Adipocyte (in vitro differentiated cells): ENCODE results near the gene TRIM29.

Source experiments
- DNase-seq: peaks from one replicate; pipeline ENCODE4 v3.0.0-alpha.2; 2015; ENCODE audit warnings: low read depth
- H3K27me3 ChIP-seq: replicated peaks from 2 replicates; pipeline ENCODE4 v1.7.0; 2013; ENCODE audit warnings: mild to moderate bottlenecking, low read length, moderate library complexity; ENCODE audit not compliant: control insufficient read depth, insufficient read depth
- H3K36me3 ChIP-seq: 2 replicates; pipeline ENCODE4 v1.7.0; 2013; ENCODE audit warnings: low read length, mild to moderate bottlenecking, moderate library complexity; ENCODE audit not compliant: control insufficient read depth, insufficient read depth, severe bottlenecking
- H3K4me1 ChIP-seq: 2 replicates; pipeline ENCODE4 v1.7.0; 2013; ENCODE audit warnings: mild to moderate bottlenecking, low read length, moderate library complexity; ENCODE audit not compliant: control insufficient read depth, insufficient read depth
- H3K4me3 ChIP-seq: 2 replicates; pipeline ENCODE4 v1.7.0; 2013; ENCODE audit warnings: mild to moderate bottlenecking, low read length, moderate library complexity
- H3K9ac ChIP-seq: 2 replicates; pipeline ENCODE4 v1.7.0; 2013; ENCODE audit warnings: mild to moderate bottlenecking, low read length, moderate library complexity
- H3K9me3 ChIP-seq: 2 replicates; pipeline ENCODE4 v1.7.0; 2013; ENCODE audit warnings: mild to moderate bottlenecking, low read length, moderate library complexity; ENCODE audit not compliant: control insufficient read depth

Gene TRIM29

DNA sequence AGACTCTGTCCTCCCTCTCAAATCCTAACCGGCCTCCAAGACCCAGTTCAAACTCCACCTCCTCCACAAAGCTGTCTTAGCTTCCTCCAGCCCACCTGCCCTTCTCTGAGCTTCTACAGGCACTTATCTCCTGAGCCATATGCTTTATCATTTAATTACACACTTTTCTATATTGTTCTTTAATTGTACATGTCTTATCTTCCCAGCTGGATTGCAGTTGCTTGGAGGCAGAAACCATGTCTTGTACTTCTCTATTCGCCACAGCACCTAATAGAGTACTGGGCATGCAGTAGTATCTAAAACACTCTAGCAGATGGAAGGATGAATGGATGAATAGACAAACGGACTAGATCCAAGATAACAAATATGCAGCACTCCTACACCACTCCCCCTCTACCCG lies 11.3 kb downstream of the TRIM29 start:
- Histone ChIP-seq H3K4me1 (peaks cover 25% of the 10 kb centered on the region), H3K4me3 (no peak overlapping the region), H3K9me3 (no peaks in the 10 kb centered on the region), H3K27me3 (peaks cover 5% of the 10 kb centered on the region), H3K36me3 (no peaks in the 10 kb centered on the region), H3K9ac (no peak overlapping the region)
- DNase-seq: no peak

DNA sequence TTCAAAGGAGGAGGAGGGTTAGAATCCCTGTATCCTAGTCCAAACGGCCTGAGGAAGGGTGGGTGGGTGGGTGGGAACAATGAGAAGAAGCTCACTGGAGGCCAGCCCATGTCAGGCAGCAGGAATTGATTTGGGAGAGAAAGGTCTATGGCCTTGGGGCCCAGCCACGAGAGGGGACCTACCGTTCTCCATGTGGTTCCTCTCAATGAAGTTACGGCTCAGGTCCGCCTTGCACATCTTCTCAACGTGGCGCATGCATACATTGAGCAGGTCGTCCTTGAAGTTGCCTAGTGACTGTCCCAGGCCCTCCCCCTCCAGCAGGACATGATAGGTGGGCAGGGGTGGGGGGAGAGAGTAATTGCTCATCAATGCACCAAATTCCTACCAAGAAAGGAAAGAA lies 12.4 kb downstream of the TRIM29 start:
- no peak for DNase-seq
- Histone ChIP-seq H3K9ac (no peak overlapping the region), H3K4me3 (no peak overlapping the region), H3K9me3 (peaks cover 6% of the 10 kb centered on the region), H3K27me3 (peaks cover 4% of the 10 kb centered on the region), H3K36me3 (no peaks in the 10 kb centered on the region), H3K4me1 (peaks cover 25% of the 10 kb centered on the region)

DNA sequence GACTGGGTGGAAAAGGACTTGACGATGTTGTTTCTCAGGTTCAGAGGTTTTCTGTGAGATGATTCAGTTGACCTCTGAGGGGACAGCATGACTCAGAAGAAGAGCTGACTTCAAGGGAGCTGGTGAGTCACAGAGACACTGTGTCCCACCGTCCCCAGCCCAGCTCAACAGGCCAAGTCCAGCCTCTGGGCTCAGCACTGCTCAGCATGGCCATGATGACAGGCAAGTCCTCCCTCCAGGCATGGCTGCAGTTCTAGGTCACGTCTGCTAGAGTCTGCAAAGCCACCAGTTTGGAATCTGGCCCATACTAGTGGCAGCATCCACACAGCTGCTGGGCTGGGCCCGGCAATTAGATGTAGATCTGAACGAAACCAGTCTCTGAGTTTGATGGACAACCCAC lies 12.9 kb downstream of the TRIM29 start:
- H3K4me3 ChIP-seq: no peak overlapping the region

DNA sequence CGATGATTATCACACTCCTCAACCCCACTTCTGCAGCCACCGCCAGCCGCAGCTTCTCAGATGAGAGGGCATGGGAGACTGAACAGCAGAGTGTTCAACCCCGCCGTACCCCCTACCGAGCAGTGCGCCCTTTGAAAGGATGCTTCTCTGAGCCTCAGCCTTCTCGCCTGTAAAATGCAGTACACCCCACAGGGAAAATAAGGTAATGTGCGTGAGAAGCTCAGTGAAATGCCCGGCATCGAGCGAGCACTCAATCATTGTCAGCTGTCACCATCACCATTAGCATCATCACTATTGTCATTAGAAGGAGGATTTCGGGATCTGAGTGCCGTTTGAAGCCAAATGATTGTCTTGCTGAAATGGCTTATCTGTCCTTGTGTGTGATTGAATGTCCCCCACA lies 13.6 kb downstream of the TRIM29 start:
- Histone ChIP-seq H3K9ac (no peak overlapping the region), H3K36me3 (no peaks in the 10 kb centered on the region), H3K27me3 (peaks cover 4% of the 10 kb centered on the region), H3K9me3 (peaks cover 6% of the 10 kb centered on the region), H3K4me3 (no peak overlapping the region), H3K4me1 (peaks cover 24% of the 10 kb centered on the region)
- no peak for DNase-seq

More for the DNA sequence above, 12.9 kb downstream of the TRIM29 start:
- Histone ChIP-seq H3K27me3 (peaks cover 4% of the 10 kb centered on the region), H3K4me1 (peaks cover 25% of the 10 kb centered on the region), H3K9me3 (peaks cover 6% of the 10 kb centered on the region), H3K36me3 (no peaks in the 10 kb centered on the region), H3K9ac (no peak overlapping the region)
- peak; percentile 19 for DNase-seq

- H3K27me3 ChIP-seq: peaks cover 8% of the 10 kb centered on the region
- no peak for DNase-seq
- H3K9me3 ChIP-seq: peaks cover 6% of the 10 kb centered on the region
- H3K4me1 ChIP-seq: peaks cover 20% of the 10 kb centered on the region
- no peaks in the 10 kb centered on the region for H3K36me3 ChIP-seq
- H3K9ac ChIP-seq: no peak overlapping the region
- H3K4me3 ChIP-seq: no peak overlapping the region
These were observed 14.0 kb downstream of the TRIM29 start for GRCh38 chr11:120123946-120124345.

GRCh38 chr11:120122924-120123683 lies 14.8 kb downstream of the TRIM29 start:
- peaks cover 16% of the 10 kb centered on the region for H3K27me3 ChIP-seq

GRCh38 chr11:120121914-120122473 lies 15.9 kb downstream of the TRIM29 start:
- Histone ChIP-seq H3K4me1 (peaks cover 8% of the 10 kb centered on the region), H3K36me3 (no peaks in the 10 kb centered on the region), H3K27me3 (peaks cover 26% of the 10 kb centered on the region), H3K4me3 (no peak overlapping the region), H3K9ac (no peak overlapping the region), H3K9me3 (peaks cover 6% of the 10 kb centered on the region)
- no peak for DNase-seq

More at GRCh38 chr11:120122924-120123683, 14.8 kb downstream of the TRIM29 start:
- H3K9me3 ChIP-seq: peaks cover 6% of the 10 kb centered on the region
- peaks cover 12% of the 10 kb centered on the region for H3K4me1 ChIP-seq
- no peak overlapping the region for H3K4me3 ChIP-seq
- no peak overlapping the region for H3K9ac ChIP-seq
- no peaks in the 10 kb centered on the region for H3K36me3 ChIP-seq
- no peak for DNase-seq

DNA sequence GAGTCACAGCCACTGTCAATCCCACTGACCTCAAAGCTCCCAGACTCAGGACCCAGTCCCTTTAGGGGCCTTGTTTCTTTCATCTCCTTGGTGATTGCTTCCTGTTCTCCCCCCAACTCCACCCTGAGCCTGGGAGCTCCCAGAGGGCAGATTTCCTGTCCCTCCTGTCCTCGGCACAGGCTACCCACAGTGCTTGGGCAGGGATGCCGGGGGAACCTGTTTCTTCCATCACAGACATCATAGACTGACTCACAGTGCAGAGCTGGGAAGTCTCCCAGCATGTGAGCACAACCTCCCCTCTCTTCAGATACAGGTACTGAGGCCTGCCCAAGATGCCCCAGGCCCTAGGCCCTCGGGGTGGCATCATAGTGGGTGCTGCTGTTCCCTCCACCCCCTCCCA lies 16.6 kb downstream of the TRIM29 start:
- H3K4me3 ChIP-seq: no peak overlapping the region
- no peak for DNase-seq
- H3K27me3 ChIP-seq: peaks cover 32% of the 10 kb centered on the region
- peaks cover 6% of the 10 kb centered on the region for H3K9me3 ChIP-seq
- H3K4me1 ChIP-seq: peaks cover 8% of the 10 kb centered on the region
- no peaks in the 10 kb centered on the region for H3K36me3 ChIP-seq
- no peak overlapping the region for H3K9ac ChIP-seq

- no peak for DNase-seq
- Histone ChIP-seq H3K27me3 (peaks cover 33% of the 10 kb centered on the region), H3K4me3 (no peak overlapping the region), H3K9ac (no peak overlapping the region), H3K4me1 (peaks cover 8% of the 10 kb centered on the region), H3K36me3 (no peaks in the 10 kb centered on the region), H3K9me3 (peaks cover 6% of the 10 kb centered on the region)
These were observed 17.0 kb downstream of the TRIM29 start for GRCh38 chr11:120120805-120121335.

DNA sequence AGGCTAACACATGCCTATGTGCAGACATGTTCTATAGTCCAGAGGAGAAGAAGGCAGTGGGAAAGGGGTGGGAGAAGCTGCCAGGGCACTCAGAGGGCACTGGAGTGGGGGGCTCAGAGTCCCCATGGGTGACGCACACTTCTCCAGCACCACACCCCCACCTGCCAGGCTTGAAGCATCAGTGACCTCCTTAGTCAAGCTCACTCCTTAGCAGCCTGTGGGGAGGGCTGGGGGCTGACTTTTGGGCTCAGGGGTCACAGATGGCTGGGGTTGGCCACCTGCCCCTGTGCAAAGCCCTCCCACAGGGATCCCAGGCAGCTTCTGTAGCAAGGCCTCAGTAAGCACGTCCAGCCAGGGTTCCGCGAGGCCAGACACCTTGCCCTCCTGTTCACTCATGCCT lies 18.8 kb downstream of the TRIM29 start:
- H3K4me1 ChIP-seq: peaks cover 4% of the 10 kb centered on the region
- peaks cover 44% of the 10 kb centered on the region for H3K27me3 ChIP-seq
- H3K9ac ChIP-seq: no peak overlapping the region
- H3K36me3 ChIP-seq: no peaks in the 10 kb centered on the region
- no peak overlapping the region for H3K4me3 ChIP-seq
- no peak for DNase-seq
- peaks cover 6% of the 10 kb centered on the region for H3K9me3 ChIP-seq

GRCh38 chr11:120117991-120118390 lies 19.9 kb downstream of the TRIM29 start:
- Histone ChIP-seq H3K9me3 (peaks cover 6% of the 10 kb centered on the region), H3K4me3 (no peak overlapping the region), H3K9ac (no peak overlapping the region), H3K4me1 (peaks cover 4% of the 10 kb centered on the region), H3K36me3 (no peaks in the 10 kb centered on the region), H3K27me3 (peaks cover 52% of the 10 kb centered on the region)
- no peak for DNase-seq
